22Rv1 (cell line): ENCODE measurements around the gene FAM13B.
"Not testable (repeated sequence)": the region's sequence is repeated elsewhere in the genome, so short reads cannot be mapped to it uniquely, and the experiment has no call there.

Experiments used
- H3K27ac ChIP-seq: fragments of 450-650 bp; 2 replicates; pipeline ENCODE4 v1.5.1; 2017
- ZFX ChIP-seq: fragments of 450-650 bp; IDR thresholded peaks from 2 replicates; pipeline ENCODE4 v1.6.1; 2017; ENCODE audit warnings: antibody characterized with exemption, borderline replicate concordance
- TF ChIP-seq, protein P1 (sequence below): fragments of 450-650 bp; IDR thresholded peaks from 2 replicates; pipeline ENCODE4 v1.5.1; 2017; ENCODE audit warnings: mild to moderate bottlenecking

FAM13B gene

DNA sequence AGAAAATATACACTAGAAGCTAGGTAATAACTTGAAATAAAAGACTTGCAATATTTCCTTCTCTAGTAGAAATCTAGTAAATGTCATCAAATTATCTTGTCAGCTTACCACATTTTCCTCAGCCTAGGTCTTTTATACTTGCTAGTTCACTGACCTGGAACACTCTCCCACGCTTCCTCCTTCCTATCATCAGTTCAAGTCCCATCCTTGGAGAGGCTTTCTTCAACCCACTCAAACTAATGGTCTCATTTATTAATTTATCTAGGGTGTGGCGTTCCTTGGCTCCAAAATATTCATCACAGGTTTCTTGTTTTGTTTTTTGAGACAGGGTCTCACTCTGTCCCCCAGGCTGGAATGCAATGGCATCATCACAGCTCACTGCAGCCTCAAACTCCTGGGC is 2.9 kb downstream of the FAM13B start:
- TF ChIP-seq, protein P1, sequence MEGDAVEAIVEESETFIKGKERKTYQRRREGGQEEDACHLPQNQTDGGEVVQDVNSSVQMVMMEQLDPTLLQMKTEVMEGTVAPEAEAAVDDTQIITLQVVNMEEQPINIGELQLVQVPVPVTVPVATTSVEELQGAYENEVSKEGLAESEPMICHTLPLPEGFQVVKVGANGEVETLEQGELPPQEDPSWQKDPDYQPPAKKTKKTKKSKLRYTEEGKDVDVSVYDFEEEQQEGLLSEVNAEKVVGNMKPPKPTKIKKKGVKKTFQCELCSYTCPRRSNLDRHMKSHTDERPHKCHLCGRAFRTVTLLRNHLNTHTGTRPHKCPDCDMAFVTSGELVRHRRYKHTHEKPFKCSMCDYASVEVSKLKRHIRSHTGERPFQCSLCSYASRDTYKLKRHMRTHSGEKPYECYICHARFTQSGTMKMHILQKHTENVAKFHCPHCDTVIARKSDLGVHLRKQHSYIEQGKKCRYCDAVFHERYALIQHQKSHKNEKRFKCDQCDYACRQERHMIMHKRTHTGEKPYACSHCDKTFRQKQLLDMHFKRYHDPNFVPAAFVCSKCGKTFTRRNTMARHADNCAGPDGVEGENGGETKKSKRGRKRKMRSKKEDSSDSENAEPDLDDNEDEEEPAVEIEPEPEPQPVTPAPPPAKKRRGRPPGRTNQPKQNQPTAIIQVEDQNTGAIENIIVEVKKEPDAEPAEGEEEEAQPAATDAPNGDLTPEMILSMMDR = no peak
- TF ChIP-seq ZFX = no peak
- H3K27ac ChIP-seq = no peak overlapping the region

DNA sequence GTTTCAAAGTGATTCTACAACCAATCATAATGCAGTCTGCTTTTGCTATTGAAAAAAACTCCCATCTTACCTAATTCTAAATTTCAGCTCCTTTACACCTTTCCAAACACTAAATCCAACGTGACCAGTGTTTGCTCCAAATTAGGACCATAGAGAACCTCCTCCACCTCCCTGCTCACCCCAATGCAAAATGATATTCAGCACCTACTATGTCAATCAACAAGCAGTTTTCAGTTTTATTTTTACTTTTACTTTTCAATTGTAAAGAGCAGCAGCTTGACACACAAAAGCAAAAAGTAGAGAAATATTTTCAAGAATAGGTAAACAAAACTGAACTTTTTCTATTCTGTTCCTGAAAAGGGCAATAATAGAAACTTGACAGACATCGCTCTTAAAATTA is 3.4 kb downstream of the FAM13B start:
- H3K27ac ChIP-seq = no peak overlapping the region
- no peak for TF ChIP-seq ZFX
- TF ChIP-seq, protein P1 = no peak

DNA sequence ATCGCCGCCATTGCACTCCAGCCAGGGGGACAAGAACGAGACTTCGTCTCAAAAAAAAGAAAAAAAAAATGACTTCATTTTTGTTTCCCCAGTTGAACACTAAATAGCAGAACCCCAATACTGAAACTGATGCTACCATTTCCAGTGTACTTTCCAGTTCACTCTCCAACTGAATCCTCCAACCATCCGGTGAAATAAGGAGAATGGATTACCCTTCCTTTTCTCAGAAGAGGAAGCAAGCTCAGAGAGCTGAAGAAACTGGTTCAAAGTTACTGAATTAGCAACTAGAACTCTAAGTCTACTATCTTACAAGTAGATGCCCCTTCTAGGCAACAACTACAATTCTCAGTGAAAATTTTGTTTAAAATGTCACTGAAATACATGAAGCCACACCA is 3.9 kb downstream of the FAM13B start:
- H3K27ac ChIP-seq = no peak overlapping the region
- TF ChIP-seq, protein P1 = no peak
- TF ChIP-seq ZFX = no peak

DNA sequence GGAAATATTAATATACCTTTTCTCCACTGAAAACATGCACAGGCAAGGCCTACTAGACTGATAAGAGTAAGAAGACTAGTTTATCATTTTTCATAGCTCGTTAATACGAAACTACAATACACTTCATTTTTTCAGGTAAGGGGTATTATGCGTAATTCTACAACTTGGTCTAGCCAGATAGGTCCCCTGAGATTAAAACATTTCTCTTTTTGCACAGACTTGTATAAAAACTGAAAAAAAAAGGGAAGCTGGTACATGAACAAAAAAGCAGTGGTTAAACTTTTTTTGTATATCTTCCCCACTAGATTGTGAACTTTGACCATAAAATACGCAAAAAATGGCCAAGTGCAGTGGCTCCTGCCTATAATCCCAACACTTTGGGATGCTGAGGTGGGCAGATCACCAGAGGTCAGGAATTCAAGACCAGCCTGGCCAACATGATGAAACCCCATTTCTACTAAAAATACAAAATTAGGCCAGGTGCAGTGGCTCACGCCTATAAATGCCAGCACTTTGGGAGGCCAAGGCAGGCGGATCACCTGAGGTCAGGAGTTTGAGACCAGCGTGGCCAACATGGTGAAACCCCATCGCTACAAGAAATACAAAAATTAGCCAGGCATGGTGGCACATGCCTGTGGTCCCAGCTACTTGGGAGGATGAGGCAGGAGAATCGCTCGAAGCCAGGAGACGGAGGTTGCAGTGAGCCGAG is 4.5 kb downstream of the FAM13B start:
- H3K27ac ChIP-seq = not testable (repeated sequence)

DNA sequence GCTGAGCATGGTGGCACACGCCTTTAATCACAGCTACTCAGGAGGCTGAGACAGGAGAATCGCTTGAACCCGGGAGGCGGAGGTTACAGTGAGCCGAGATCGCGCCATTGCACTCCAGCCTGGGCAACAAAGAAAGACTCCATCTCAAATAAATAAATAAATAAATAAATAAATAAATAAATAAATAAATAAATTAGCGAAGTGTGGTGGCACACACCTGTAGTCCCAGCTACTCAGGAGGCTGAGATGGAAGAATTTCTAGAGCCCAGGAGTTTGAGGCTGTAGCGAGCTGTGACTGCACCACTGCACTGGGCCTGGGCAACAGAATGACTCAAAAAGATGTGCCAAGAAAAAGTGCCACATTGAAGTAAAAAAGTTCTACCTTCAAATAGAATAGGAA is 6.1 kb downstream of the FAM13B start:
- not testable (repeated sequence) for H3K27ac ChIP-seq

DNA sequence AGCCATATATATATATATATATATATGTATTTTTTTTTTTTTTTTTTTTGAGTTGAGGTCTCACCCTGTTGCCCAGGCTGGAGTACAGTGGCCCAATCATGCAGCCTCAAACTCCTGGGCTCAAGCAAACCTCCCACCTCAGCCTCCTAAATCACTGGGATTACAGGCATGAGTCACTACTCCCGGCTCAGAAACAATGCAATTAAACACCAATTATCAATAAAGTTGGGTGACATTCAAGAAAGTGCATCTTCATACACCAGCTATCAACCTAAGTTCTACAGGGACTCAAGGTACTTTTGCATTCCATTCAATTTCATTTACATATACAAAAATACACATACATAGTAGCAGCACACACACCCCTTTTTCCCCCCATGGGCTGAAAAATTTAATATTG is 7.6 kb downstream of the FAM13B start:
- no peak overlapping the region for H3K27ac ChIP-seq

DNA sequence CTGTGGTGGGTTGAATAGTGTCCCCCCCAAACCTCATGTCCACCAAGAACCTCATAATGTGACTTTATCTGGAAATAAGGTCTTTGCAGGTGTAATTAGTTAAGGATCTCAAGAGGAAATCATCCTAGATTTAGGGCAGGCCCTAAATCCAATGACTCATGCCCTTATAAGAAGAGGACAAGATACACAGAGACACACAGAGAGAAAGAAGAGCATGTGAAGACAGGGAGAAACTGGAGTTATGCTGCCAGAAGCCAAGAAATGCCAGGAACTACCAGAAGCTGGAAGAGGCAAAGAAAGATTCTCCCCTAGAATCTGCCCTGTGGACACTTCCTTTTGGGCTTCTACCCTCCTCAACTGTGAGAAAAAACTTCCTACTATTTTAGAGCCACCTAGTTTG is 8.8 kb downstream of the FAM13B start:
- H3K27ac ChIP-seq = no peak overlapping the region
- TF ChIP-seq, protein P1 = no peak
- no peak for TF ChIP-seq ZFX

More for the DNA sequence above, 7.6 kb downstream of the FAM13B start:
- no peak for TF ChIP-seq ZFX
- TF ChIP-seq, protein P1 = no peak

DNA sequence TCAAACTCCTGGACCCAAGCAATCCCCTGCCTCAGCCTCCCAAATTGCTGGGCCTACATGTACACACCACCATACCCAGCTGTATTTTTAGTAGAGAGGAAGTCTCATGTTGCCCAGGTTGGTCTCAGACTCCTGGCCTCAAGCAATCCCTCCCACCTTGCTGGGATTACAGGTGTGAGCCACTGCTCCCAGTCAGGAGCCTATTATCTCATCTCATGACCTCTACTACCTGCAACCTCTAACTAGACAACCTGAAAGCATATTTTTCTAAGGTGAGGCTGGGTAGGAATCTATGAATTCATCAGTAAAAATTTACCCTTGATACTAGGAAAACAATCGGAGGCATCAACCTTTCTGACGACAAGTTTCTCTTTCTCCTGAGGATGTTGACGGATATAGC is 10.0 kb downstream of the FAM13B start:
- H3K27ac ChIP-seq = no peak overlapping the region

More for the DNA sequence above, 10.0 kb downstream of the FAM13B start:
- TF ChIP-seq ZFX = no peak
- TF ChIP-seq, protein P1 = no peak
